ENCODE data around the gene RHCG.
"Not testable (repeated sequence)": the region's sequence is repeated elsewhere in the genome, so short reads cannot be mapped to it uniquely, and the experiment has no call there.

- TF ChIP-seq CTCF (IDR thresholded peaks at IDR 0.05; ENCODE audit: low read length); EZH2 (IDR thresholded peaks at IDR 0.05; ENCODE audit: borderline replicate concordance, low read length): not testable (repeated sequence)
Measured at GRCh38 chr15:89468813-89469212, 27.6 kb downstream of the RHCG start.

Data from OCI-LY1 (cell line).